ENCODE results near the gene CDKAL1.
A peak's percentile ranks its signal among the peaks of the same experiment; 100 is the strongest.
"Not testable (repeated sequence)": the region's sequence is repeated elsewhere in the genome, so short reads cannot be mapped to it uniquely, and the experiment has no call there.

The CDKAL1 gene

GRCh38 chr6:20599302-20600051 lies 65.2 kb downstream of the CDKAL1 start:
- DNase-seq: peak; percentile 98 to 100

- no peak for DNase-seq
Observed at GRCh38 chr6:20600831-20601230, 66.6 kb downstream of the CDKAL1 start.

- no peak for DNase-seq
Observed at GRCh38 chr6:20604159-20604558, 69.9 kb downstream of the CDKAL1 start.

- DNase-seq: no peak
Observed at GRCh38 chr6:20605061-20605460, 70.8 kb downstream of the CDKAL1 start.

- DNase-seq: no peak
Observed at GRCh38 chr6:20605581-20605980, 71.3 kb downstream of the CDKAL1 start.

GRCh38 chr6:20606831-20607230 lies 72.6 kb downstream of the CDKAL1 start:
- DNase-seq: no peak

- no peak for DNase-seq
Observed at GRCh38 chr6:20608356-20608755, 74.1 kb downstream of the CDKAL1 start.

- DNase-seq: no peak
Observed at GRCh38 chr6:20608905-20609304, 74.6 kb downstream of the CDKAL1 start.

- DNase-seq: not testable (repeated sequence)
Observed at GRCh38 chr6:20609924-20610323, 75.7 kb downstream of the CDKAL1 start.

GRCh38 chr6:20610636-20611370 lies 76.5 kb downstream of the CDKAL1 start:
- no peak for DNase-seq

GRCh38 chr6:20617537-20617936 lies 83.3 kb downstream of the CDKAL1 start:
- not testable (repeated sequence) for DNase-seq

GRCh38 chr6:20620043-20620442 lies 85.8 kb downstream of the CDKAL1 start:
- no peak for DNase-seq

- DNase-seq: no peak
Observed at GRCh38 chr6:20623761-20624160, 89.5 kb downstream of the CDKAL1 start.

- DNase-seq: no peak
Observed at GRCh38 chr6:20626165-20626564, 91.9 kb downstream of the CDKAL1 start.

GRCh38 chr6:20629509-20629908 lies 95.3 kb downstream of the CDKAL1 start:
- DNase-seq: no peak

GRCh38 chr6:20630136-20630535 lies 95.9 kb downstream of the CDKAL1 start:
- DNase-seq: no peak

GRCh38 chr6:20630617-20631548 lies 96.6 kb downstream of the CDKAL1 start:
- peak; percentile 33 to 49 for DNase-seq

GRCh38 chr6:20631549-20631924 lies 97.3 kb downstream of the CDKAL1 start:
- DNase-seq: no peak

- no peak for DNase-seq
Observed at GRCh38 chr6:20632696-20633095, 98.4 kb downstream of the CDKAL1 start.

- DNase-seq: no peak
Observed at GRCh38 chr6:20633566-20634340, 99.5 kb downstream of the CDKAL1 start.

GRCh38 chr6:20639161-20639560 lies 104.9 kb downstream of the CDKAL1 start:
- DNase-seq: no peak

- DNase-seq: no peak
Observed at GRCh38 chr6:20640181-20640580, 105.9 kb downstream of the CDKAL1 start.

- DNase-seq: no peak
Observed at GRCh38 chr6:20642441-20642840, 108.2 kb downstream of the CDKAL1 start.

All from NCI-H526 (cell line).